Epithelial cell of prostate (primary cell): Measurements from ENCODE around the gene CDC42EP1.

Experiments
- DNase-seq: peaks from one replicate; pipeline ENCODE4 v3.0.0-alpha.2; 2011; ENCODE audit warnings: low read depth, low spot score
- H3K27ac ChIP-seq: fragments of 450-650 bp; 2 replicates; pipeline ENCODE4 v1.5.1; 2017; ENCODE audit warnings: mild to moderate bottlenecking

The CDC42EP1 gene

DNA sequence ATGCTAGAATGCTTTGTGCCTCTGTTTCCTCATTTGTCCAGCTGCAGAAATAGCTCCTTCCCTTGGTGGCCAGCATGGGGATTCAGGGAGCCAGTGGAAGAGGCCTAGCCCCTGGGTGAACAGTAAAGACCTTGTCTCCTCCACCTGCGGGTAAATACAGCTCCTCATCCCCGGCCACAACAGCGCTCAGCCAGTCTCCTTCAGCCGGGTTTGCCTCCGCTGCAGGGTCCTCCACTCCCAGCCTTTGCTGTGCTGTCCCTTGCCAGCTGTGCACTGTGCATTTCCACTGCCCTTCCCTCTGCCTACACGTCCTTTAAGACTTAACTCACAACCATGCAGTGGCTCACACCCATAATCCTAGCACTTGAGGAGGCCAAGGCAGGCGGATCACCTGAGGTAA is 1.5 kb upstream of the CDC42EP1 start:
- no peak overlapping the region for H3K27ac ChIP-seq
- DNase-seq, result no peak

DNA sequence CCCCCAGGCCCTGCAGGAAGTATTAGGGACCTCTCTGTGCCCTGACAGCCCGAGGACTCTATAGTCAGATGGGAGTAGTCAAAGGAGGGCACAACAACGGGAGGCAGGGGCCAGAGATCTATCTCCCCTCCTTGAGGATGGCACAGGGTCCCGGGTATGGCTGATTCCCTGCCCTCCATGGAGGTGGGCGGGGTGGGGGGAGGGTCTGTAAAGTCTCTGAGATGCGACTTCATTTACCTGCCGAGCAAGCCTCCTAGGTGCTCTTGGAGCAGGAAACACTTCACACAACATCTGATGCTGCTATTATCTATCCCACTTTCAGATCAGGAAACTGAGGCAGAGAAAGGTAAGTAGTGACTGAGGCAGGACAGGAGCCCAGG is 769 bp upstream of the CDC42EP1 start:
- DNase-seq, result no peak
- H3K27ac ChIP-seq, result peak overlapping the region; percentile 93

DNA sequence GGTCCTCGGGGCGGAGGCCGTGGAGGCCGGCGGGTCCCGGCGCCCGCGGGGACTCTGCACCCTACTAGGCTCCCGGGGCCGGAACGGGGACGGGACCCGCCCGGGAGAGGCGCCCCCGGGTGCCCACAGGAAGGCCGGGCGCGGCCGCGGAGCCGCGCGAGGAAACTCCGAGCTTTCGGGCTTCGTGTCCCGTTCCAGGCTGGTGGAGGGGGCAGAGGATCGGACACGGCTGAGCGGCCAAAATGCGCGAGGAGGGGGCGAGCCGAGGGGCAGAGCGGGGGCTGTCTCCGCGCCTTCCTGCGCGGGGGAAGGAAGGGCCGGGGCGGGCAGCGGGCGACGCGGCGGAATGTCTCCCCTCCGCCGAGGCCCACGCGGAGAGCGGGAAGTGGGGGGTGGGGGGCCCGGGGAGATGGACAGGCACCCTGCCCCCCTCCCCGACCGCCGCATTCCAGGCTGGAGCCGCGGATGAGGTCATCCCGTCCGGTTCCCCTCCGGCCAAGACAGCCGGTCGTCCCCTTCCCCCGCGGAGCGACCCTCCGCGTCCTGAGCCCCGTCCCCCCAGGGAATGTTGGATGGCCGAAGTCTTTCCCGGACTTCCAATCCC is 430 bp downstream of the CDC42EP1 start:
- peak overlapping the region; percentile 93 for H3K27ac ChIP-seq
- no peak for DNase-seq

DNA sequence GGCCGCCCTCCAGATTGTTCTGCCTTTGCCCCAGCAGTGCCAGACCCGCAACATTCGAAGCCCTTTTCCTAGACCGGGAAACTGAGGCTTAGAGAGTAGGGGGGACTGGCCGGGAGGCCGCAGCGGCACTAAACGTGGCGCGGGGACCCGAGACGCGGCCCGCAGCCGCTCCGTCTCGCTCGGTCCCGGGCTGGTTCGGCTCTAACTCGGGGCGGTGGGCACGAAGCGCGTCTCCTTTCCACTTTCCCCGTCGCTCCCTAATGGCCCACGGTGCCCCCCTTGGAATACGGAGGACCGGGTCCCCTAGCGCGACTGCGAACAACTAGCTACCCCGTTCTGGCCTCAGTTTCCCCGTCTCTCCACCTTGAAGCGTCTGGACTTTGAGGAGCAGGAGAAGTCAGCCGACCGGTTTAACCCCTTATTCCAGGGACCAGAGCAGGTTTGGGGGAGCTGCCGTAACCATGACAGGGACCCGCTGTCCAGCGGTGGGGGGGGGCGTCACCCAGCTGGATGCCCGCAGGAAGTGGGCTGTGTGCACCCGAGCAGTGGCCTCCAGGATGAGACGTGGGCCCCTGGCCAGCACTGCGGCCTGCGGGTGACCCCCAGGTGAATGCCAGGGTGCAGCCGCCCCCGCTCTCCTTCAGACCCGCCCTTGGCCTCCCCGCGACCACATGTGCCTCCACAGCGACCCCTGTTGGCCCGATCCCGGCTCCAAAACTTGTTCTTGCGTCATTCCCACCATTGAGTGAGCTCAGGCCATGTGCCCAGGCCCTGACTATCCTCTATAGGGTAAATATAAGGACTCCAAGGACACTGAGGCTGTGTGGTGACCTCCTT is 1.1 kb downstream of the CDC42EP1 start:
- peak overlapping the region; percentile 93 for H3K27ac ChIP-seq
- DNase-seq, result no peak

DNA sequence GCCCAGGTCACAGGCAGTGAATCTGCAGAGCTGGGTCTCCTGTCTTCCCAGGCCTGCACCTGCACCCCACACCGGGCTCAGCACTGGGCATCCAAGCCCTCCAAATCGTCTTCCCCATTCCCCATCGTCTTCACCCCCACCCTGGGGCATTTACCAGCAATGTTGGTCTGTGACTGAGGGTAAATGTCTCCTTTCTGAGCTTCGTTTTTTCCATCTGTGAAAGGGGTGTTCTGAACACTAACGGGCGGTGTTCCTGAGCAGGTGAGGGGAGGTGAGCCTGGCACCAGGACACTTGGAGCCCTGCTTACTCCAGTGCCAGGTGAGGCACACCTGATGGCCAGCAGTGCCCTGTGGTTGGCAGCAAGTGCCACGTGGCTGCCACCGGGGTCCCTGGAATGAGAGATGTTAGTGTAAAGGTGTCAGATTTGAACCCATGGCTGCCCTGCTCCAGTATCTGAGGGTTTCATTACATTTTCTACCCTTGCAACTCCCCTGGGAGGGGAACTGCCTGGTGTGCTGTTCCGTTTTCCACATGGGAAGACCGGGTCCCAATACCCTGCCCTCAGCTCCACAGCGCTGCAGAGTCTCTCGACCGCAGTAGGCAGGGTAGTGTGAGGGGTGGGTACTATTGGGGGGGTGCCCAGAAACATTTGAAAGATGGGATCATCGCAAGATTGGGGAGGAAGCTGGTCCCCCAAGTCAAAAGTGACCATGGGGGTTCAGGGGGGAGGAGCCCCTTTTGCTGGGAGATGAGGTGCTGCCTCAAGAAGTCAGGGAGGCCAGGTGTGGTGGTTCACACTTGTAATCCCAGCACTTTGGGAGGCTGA is 2.0 kb downstream of the CDC42EP1 start:
- no peak for DNase-seq
- H3K27ac ChIP-seq, result peak overlapping the region; percentile 93

DNA sequence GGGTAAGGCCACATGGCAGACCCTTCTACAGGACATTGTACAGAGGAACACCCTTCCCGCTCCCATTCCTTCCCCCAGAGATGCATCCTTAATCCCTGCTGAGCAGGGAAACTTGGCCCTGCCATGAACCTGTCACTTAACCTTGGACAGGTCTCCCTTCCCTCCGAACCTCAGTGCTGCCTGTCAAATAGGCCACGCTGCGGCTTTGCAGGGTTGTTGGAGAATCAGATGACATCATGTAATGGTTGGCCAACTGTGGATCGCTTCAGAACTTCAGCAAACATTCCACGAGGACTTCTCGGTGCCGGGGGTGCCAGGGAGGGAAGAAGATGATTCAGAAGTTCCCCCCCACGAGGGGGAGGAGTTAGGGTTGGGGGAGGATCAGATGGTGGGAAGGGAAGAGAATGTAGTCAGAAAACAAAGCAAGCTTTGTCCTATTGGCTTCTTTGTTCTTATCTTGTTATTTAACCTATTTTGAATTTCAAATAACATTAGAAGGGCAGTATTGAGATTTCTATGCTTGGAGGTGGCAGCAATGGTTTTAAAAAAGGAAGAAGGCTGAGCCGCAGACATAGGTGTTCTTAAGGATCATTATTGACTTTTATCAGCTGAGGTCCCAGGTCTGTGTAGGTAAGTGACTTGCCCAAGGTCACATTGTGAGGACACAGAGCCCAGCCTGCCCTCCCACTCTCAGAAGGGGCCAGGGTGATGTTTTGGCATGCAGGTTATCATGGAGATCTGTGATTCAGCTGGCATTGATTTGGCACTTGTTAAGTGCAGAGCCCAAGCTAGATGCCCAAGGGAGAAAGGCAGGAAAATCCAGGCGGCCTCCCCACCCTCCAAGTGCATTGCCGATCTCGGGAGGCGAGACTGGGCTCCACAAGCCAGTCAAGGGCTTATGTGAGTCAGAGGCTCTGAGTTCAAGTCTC is 3.1 kb downstream of the CDC42EP1 start:
- DNase-seq, result peak; percentile 84
- H3K27ac ChIP-seq, result peak overlapping the region; percentile 93

DNA sequence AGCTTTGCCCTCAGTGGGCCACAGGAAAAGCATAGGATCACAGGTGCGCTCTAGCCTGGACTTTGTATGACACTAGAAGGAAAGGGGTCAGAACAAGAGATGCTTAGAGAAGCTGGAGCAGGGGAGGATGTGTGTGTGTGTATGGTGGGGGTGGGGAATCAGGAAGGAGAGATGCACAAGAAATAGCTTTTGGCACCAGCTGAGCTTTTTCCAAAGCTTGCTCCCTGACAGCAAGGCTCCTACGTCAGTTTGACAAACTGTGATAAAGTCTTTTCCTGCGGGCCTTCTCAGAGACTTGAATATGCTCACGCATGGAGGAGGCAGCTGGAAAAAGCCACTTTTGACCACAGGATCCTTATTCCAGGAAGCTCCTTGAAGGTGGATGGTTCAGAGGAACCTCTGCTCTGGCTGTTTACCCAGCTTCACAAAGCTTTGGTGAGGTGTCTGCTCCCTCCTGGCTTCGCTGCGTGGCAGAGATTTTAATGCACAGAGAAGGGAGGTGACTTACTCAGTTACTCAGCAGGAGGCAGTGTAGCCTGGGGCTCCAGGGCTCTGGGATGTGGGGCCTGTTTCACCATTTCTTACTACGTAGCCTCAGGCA is 3.9 kb downstream of the CDC42EP1 start:
- DNase-seq, result no peak
- H3K27ac ChIP-seq, result peak overlapping the region; percentile 93

DNA sequence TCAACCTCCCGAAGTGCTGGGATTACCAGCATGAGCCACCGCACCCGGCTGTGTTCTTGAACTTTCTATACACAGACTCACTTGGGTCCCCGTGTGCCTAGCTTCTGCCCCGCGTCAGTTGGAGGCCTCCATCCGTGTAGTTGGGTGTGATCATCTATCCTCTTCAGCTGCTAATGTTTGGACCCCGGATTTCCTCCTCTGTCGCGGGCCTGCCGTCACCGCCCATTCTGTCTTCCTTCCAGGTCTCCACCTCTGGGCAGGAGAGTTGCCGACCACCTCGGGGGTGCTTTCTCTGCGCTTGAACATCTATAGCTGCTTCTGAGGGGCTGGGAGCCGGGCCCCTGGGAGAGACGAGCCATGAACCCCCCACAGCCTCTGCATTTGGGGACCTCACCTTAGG is 5.5 kb downstream of the CDC42EP1 start:
- DNase-seq, result no peak
- H3K27ac ChIP-seq, result peak overlapping the region; percentile 47

DNA sequence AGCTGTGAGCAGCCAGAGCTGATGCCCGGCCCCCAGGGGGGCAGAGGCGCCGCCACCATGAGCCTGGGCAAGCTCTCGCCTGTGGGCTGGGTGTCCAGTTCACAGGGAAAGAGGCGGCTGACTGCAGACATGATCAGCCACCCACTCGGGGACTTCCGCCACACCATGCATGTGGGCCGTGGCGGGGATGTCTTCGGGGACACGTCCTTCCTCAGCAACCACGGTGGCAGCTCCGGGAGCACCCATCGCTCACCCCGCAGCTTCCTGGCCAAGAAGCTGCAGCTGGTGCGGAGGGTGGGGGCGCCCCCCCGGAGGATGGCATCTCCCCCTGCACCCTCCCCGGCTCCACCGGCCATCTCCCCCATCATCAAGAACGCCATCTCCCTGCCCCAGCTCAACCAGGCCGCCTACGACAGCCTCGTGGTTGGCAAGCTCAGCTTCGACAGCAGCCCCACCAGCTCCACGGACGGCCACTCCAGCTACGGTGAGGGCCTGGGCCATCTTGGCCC is 6.1 kb downstream of the CDC42EP1 start:
- H3K27ac ChIP-seq, result peak overlapping the region; percentile 47
- no peak for DNase-seq

DNA sequence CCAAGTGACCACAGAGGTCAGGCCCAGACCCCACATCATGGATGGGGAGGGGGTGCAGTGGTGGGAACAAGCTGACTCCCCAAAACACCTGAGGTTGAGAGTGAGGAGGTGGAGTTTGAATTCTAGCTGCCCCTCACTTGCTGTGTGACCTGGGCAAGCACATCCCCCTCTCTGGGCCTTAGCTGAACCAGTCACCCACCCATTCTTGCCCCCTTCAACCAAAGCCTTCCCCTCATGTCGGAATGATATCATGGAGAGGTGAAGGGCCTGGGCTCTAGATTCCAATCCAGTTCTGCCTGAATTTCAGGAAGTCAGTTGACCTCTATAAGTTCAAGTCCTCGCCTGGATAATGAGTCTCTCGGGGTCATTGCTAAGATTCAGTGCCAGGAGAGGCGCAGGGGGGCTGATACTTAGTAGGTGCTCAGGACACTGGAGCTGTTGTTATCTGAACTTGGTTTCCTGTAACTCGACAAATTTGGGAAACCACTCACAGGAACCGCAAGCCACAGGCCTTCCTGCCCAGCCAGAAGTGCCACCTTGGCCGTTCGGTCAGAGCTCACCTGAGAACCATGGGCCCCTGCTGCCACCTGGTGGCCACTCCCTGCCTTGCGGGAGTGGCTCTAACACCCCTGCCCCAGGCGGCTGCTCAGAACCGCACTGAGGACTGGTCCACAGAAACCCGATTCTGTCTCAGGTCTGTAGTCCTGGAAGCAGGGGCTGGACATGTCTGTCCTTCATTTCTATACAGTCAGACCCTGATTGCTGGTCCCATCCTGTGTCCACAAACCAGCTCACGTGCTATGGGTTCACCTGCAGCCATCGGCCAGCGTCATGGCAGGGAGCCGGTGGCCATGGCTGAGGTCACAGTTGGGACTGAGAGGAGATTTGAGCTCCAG is 6.9 kb downstream of the CDC42EP1 start:
- DNase-seq, result peak; percentile 72
- peak overlapping the region; percentile 47 for H3K27ac ChIP-seq

DNA sequence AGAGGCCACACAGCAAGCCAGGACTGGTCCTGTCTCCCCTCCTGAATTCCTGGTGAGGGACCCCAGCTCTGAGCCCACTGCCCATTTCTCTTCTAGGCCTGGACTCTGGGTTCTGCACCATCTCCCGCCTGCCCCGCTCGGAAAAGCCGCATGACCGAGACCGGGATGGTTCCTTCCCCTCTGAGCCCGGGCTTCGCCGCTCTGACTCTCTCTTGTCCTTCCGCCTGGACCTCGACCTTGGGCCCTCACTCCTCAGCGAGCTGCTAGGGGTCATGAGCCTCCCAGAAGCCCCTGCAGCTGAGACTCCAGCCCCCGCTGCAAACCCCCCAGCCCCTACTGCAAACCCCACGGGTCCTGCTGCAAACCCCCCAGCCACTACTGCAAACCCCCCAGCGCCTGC is 7.7 kb downstream of the CDC42EP1 start:
- no peak overlapping the region for H3K27ac ChIP-seq
- no peak for DNase-seq

DNA sequence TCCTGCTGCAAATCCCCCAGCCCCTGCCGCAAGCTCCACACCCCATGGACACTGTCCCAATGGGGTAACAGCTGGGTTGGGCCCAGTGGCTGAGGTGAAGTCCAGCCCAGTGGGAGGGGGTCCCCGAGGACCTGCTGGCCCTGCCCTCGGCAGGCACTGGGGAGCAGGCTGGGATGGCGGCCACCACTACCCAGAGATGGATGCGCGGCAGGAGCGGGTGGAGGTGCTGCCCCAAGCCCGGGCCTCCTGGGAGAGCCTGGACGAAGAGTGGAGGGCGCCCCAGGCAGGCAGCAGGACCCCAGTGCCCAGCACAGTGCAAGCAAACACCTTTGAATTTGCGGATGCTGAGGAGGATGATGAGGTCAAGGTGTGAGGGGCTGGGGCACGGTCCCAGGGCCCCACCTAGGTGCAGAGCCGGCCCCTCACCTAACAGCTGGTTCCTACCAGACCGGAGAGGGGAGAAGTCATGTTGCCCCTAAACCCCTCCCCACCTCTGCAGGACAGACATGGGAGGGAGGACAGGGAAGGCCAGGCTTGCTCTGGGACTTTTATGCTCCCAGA is 8.2 kb downstream of the CDC42EP1 start:
- no peak overlapping the region for H3K27ac ChIP-seq
- DNase-seq, result no peak

DNA sequence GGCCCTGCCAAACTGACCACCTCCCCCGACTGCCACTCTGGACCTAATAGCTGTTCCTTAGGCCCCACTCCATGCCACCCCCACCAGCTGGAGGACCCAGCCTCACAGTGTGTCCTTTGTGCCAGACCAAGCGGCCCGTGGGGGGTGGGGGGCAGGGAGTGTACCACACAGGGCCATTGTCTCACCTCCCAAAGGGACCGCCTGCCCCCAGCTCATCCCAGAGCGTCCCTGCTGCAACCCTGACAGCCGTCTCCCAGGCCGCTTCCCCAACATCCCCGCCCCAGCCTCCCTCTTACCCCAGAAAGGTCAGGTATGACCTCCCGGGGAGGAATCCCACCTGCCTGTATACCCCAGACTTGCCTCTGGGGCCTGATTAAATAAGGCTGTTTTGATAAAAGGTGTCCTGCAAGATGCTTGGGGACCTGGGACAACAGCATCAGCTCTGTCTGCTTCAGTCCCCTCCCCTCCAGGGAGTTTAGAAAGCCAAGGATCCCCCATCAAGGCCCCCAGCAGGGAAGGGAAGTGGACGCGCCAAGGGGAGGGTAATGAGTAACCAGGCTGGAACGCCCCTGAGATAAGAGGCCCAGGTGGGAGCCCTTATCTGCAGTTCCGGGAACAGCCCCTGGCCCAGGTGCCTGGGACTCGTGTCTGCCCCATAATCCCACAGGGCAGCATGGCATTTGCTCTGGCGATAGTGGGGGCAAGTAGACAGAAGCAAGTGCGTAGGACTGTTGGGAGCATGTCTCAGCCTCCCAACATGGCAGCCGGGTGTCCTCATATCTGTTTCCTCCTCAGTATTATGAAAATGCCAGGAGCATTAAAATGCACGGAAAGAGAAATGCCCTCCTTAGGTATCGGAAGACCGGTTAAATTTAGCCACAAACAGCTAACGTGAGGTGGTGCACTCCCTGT is 9.0 kb downstream of the CDC42EP1 start:
- no peak for DNase-seq
- H3K27ac ChIP-seq, result peak overlapping the region; percentile 30

DNA sequence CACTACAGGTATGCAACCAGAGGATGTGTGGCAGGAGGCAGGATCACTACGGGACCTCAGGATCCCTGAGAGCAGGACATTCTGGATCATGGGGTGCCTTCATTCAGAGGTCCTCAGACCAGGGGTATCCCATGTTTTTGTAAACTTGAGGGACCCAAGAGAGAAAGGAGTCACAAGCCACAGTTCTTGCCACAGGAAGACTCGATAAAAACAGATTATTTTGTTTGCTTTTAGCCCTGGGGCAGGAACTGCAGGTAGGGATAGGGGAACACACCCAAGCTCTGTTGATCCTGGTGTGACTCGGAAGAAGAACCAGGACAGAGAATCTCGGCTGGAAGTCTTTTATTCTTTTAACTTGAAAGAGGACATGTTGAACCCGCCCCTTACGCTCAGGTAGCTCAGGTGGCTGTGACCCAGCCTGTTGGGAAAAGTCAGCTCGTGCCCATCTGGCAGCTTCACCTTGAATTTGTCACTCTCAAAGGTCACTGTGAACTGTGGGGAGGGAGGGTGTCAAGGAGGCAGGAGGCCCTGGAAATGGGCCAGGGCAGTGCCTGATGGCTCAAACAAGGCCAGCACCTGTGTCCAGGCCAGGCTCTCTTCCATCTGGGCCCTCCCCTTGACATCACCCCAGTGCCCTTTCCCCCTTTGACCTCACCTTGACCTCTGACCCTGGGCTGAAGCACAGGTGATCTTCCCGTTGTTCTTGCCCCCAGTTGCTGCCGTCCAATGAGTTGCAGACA is 9.8 kb downstream of the CDC42EP1 start:
- DNase-seq, result no peak

DNA sequence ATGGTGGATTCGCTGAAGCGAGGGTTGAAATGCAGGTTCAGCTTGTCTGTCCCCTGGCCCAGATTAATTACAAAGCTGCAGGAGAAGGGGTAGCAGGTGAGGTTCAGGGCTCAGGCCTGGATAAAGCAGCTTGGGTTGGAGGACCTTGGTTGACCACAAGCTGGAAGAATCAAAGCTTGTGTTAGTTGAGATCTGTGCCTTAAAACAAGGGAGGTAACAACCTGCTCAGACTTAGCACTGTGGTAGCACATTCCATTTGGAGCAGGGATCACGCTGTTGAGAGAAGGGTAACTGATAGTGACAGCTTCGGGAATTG is 10.3 kb downstream of the CDC42EP1 start:
- DNase-seq, result no peak
- peak overlapping the region; percentile 30 for H3K27ac ChIP-seq

More for the DNA sequence above, 9.8 kb downstream of the CDC42EP1 start:
- H3K27ac ChIP-seq, result peak overlapping the region; percentile 30

DNA sequence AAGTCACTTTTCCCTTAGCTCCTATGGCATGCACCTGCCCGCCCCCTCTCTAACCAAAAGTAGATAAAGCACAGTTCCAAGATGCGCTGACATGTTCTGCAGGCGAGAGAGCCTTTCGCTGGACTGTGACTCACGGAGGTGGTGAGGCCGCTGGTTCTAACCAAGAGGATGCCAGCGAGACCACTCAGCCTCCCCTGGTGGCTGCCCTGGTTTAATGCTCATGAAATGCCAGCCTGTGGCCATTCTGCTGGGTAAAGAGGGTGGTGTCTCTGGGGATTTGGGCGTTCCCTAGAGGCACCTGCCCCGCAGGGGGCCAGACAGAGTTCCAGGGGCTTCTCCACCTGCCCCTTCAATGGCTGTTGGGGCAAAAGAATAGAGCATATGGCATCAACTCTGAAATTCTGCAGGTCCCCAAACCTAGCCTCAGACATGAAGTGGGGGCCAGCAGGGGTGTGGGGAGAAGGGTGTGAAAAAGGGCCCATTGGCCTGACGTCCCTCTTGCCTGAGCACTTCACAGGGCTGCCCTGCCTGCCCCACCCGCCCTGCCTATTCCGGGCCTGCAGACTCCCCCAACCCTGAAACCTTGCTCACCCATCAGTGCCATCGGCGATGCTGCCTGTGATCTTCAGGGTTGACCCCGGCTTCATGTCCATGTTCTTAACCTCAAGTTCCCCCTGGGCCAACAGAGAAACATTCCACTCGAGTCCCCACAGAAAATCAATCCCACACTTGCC is 11.1 kb downstream of the CDC42EP1 start:
- H3K27ac ChIP-seq, result no peak overlapping the region
- no peak for DNase-seq
